GM23248 (cell line): Measurements from ENCODE around the gene MAGEB6B.

ENCODE experiments used
- EZH2 ChIP-seq: fragments of 200-600 bp; sonication (generic); IDR thresholded peaks from 2 replicates; pipeline ENCODE4 v1.6.1; 2018; ENCODE audit warnings: antibody characterized with exemption, mild to moderate bottlenecking; ENCODE audit not compliant: insufficient read depth, poor library complexity, severe bottlenecking
- EZH2phosphoT487 ChIP-seq: fragments of 200-600 bp; sonication (generic); IDR thresholded peaks from 2 replicates; pipeline ENCODE4 v1.6.1; 2018; ENCODE audit warnings: antibody characterized with exemption, moderate library complexity, mild to moderate bottlenecking, low read depth; ENCODE audit not compliant: insufficient read depth

DNA sequence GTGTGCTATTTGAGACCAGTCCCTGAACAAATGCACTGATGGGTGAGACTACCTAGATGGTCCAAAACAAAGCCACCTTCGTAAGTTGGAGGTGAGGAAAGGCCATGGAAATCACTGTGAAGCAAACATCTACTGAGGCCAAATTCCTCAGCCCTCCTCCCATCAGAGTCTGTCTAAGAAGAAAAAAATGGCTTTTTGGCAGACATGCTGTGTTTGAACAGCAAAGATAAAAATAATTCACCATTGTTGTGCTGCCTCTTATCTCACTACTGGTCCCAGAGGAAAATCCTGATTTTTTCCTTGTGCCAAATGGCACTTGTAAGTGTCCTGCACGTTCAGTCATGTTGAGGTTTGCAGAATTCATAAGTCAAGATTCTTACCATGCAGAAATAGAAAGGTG lies 14.4 kb upstream of the MAGEB6B start:
- TF ChIP-seq EZH2: no peak
- no peak for TF ChIP-seq EZH2phosphoT487
